ENCODE results near the gene FRMPD1.

GRCh38 chr9:37618817-37619216, 31.9 kb upstream of the FRMPD1 start:
- TF ChIP-seq CTCF (IDR thresholded peaks at IDR 0.05; ENCODE audit: insufficient read depth, low read length) = no peak
- no peak for TF ChIP-seq POLR2AphosphoS5 (IDR thresholded peaks at IDR 0.05; ENCODE audit: low read depth)
- TF ChIP-seq REST (IDR thresholded peaks at IDR 0.05; ENCODE audit: insufficient replicate concordance, low read depth) = no peak
- TF ChIP-seq GABPA (IDR thresholded peaks at IDR 0.05; ENCODE audit: low read depth) = no peak

Measured in HL-60 (cell line).